Activated naive CD4-positive, alpha-beta T cell treated with anti-CD3 and anti-CD28 coated beads, Interleukin-2, amount 10 ng/mL, durations not matched to agents 7 days and 5 days (primary cell): ENCODE measurements around the gene TRIM54.
A peak's percentile ranks its signal among the peaks of the same experiment; 100 is the strongest.
"Not testable (repeated sequence)": the region's sequence is repeated elsewhere in the genome, so short reads cannot be mapped to it uniquely, and the experiment has no call there.

Source experiments
- CTCF ChIA-PET: fragments of 350-600 bp; sonication (Branson Sonifier 250); formaldehyde crosslinking; loops from one replicate; lab custom pipeline; 2021; ENCODE audit warnings: antibody characterized with exemption; lab: Charles Lee
- DNase-seq: peaks from one replicate; pipeline ENCODE4 v3.0.0-alpha.2; 2020
- H3K27ac Mint-ChIP-seq: one replicate; pipeline ENCODE4 v1.8.0; 2021; ENCODE audit warnings: mild to moderate bottlenecking, moderate library complexity, mixed read lengths
- H3K27me3 Mint-ChIP-seq: one replicate; pipeline ENCODE4 v1.8.0; 2021; ENCODE audit warnings: mild to moderate bottlenecking, mixed read lengths
- H3K36me3 Mint-ChIP-seq: one replicate; pipeline ENCODE4 v1.8.0; 2021; ENCODE audit warnings: mixed read lengths
- H3K4me1 Mint-ChIP-seq: one replicate; pipeline ENCODE4 v1.8.0; 2021; ENCODE audit warnings: mixed read lengths
- H3K4me3 Mint-ChIP-seq: one replicate; pipeline ENCODE4 v1.8.0; 2021; ENCODE audit warnings: mild to moderate bottlenecking, moderate library complexity, mixed read lengths
- H3K9me3 Mint-ChIP-seq: one replicate; pipeline ENCODE4 v1.8.0; 2021; ENCODE audit warnings: mixed read lengths

TRIM54 gene

GRCh38 chr2:27351802-27352598, 69.8 kb downstream of the TRIM54 start:
- Mint-ChIP-seq H3K4me1 (peaks cover 45% of the 10 kb centered on the region), H3K9me3 (no peaks in the 10 kb centered on the region), H3K4me3 (no peak overlapping the region), H3K36me3 (peaks cover 25% of the 10 kb centered on the region), H3K27ac (peak overlapping the region; percentile 1), H3K27me3 (peaks cover 5% of the 10 kb centered on the region)
- CTCF ChIA-PET: interaction anchor here (1.2 to 1.6 kb wide), 3 partner anchors 32 to 330 kb away, joined by 3 to 5 read pairs (median 4); no protein-coding TSS in a partner anchor
- DNase-seq: no peak

- not testable (repeated sequence) for DNase-seq, H3K4me3 Mint-ChIP-seq, H3K9me3 Mint-ChIP-seq, H3K27me3 Mint-ChIP-seq, H3K27ac Mint-ChIP-seq
- peaks cover 17% of the 10 kb centered on the region for H3K36me3 Mint-ChIP-seq
- peaks cover 56% of the 10 kb centered on the region for H3K4me1 Mint-ChIP-seq
- CTCF ChIA-PET: interaction anchor here (0.8 to 1.6 kb wide), 2 partner anchors 16 to 51 kb away, joined by 4 to 5 read pairs; no protein-coding TSS in a partner anchor
These were observed 71.1 kb downstream of the TRIM54 start for GRCh38 chr2:27353386-27353761.

GRCh38 chr2:27353762-27354596, 71.8 kb downstream of the TRIM54 start:
- Mint-ChIP-seq H3K4me1 (peaks cover 60% of the 10 kb centered on the region), H3K36me3 (peaks cover 18% of the 10 kb centered on the region), H3K27me3 (peaks cover 5% of the 10 kb centered on the region), H3K4me3 (peak overlapping the region; percentile 40), H3K9me3 (no peaks in the 10 kb centered on the region), H3K27ac (peak overlapping the region; percentile 45)
- DNase-seq: no peak
- CTCF ChIA-PET: interaction anchor here (0.5 to 1.6 kb wide), 3 partner anchors 15 to 327 kb away, joined by 3 to 5 read pairs (median 4); no protein-coding TSS in a partner anchor

- Mint-ChIP-seq H3K27me3 (peaks cover 5% of the 10 kb centered on the region), H3K9me3 (no peaks in the 10 kb centered on the region), H3K4me3 (peak overlapping the region; percentile 95), H3K27ac (no peak overlapping the region), H3K4me1 (peaks cover 60% of the 10 kb centered on the region), H3K36me3 (peaks cover 17% of the 10 kb centered on the region)
- DNase-seq: no peak
- CTCF ChIA-PET: interaction anchor here (0.5 kb wide), 1 partner anchor 326 kb away, joined by 3 read pairs; no protein-coding TSS in a partner anchor
These were observed 72.3 kb downstream of the TRIM54 start for GRCh38 chr2:27354597-27354927.

- Mint-ChIP-seq H3K4me1 (peaks cover 60% of the 10 kb centered on the region), H3K27ac (peak overlapping the region; percentile 97), H3K36me3 (peaks cover 12% of the 10 kb centered on the region), H3K27me3 (peaks cover 5% of the 10 kb centered on the region), H3K4me3 (peak overlapping the region; percentile 95), H3K9me3 (no peaks in the 10 kb centered on the region)
- CTCF ChIA-PET: no interaction called here
- DNase-seq: no peak
These were observed 73.8 kb downstream of the TRIM54 start for GRCh38 chr2:27356056-27356381.

GRCh38 chr2:27356382-27357181, 74.4 kb downstream of the TRIM54 start, which contains the start of gene GTF3C2:
GTF3C2 (minus strand) TSS chr2:27356764; CDS start chr2:27343554, 13,210 bp downstream.
- Mint-ChIP-seq H3K27ac (peak within 1 kb of the TSS; percentile 97), H3K9me3 (no peaks in the 10 kb centered on the region), H3K36me3 (peaks cover 13% of the 10 kb centered on the region), H3K4me1 (peaks cover 57% of the 10 kb centered on the region), H3K4me3 (peak within 1 kb of the TSS; percentile 95), H3K27me3 (peaks cover 5% of the 10 kb centered on the region)
- CTCF ChIA-PET: interaction anchor here (1.0 kb wide), 1 partner anchor 10 kb away, joined by 3 read pairs; no protein-coding TSS in a partner anchor
- peak; percentile 96 for DNase-seq
